NCI-H1105 treated with DMSO at 0.1 percent for 48 hours (cell line): Measurements from ENCODE around the gene PPP1R1C.

ENCODE experiments used
- DNase-seq: peaks from one replicate; lab custom pipeline; 2025; lab: John Stamatoyannopoulos, UW

The PPP1R1C gene

GRCh38 chr2:182064019-182064778 lies 78.5 kb downstream of the PPP1R1C start:
- DNase-seq, result no peak

GRCh38 chr2:182066400-182067087 lies 80.9 kb downstream of the PPP1R1C start:
- no peak for DNase-seq

- no peak for DNase-seq
Observed at GRCh38 chr2:182067393-182067792, 81.7 kb downstream of the PPP1R1C start.

GRCh38 chr2:182068811-182069210 lies 83.2 kb downstream of the PPP1R1C start:
- DNase-seq, result no peak

GRCh38 chr2:182069416-182069815 lies 83.8 kb downstream of the PPP1R1C start:
- DNase-seq, result no peak

GRCh38 chr2:182069908-182070307 lies 84.3 kb downstream of the PPP1R1C start:
- no peak for DNase-seq

- DNase-seq, result no peak
Observed at GRCh38 chr2:182070736-182071135, 85.1 kb downstream of the PPP1R1C start.

GRCh38 chr2:182072861-182073260 lies 87.2 kb downstream of the PPP1R1C start:
- DNase-seq, result no peak

GRCh38 chr2:182073613-182074012 lies 88.0 kb downstream of the PPP1R1C start:
- no peak for DNase-seq

- peak; percentile 13 for DNase-seq
Observed at GRCh38 chr2:182077023-182077422, 91.4 kb downstream of the PPP1R1C start.

- DNase-seq, result peak; percentile 96
Observed at GRCh38 chr2:182077448-182078142, 91.9 kb downstream of the PPP1R1C start.

GRCh38 chr2:182078988-182079602 lies 93.4 kb downstream of the PPP1R1C start:
- peak; percentile 87 for DNase-seq

- no peak for DNase-seq
Observed at GRCh38 chr2:182080493-182080892, 94.8 kb downstream of the PPP1R1C start.

- no peak for DNase-seq
Observed at GRCh38 chr2:182081602-182082260, 96.1 kb downstream of the PPP1R1C start.

GRCh38 chr2:182088681-182089320 lies 103.1 kb downstream of the PPP1R1C start:
- DNase-seq, result no peak

GRCh38 chr2:182090486-182090885 lies 104.8 kb downstream of the PPP1R1C start:
- DNase-seq, result no peak

GRCh38 chr2:182097571-182098164 lies 112.0 kb downstream of the PPP1R1C start:
- DNase-seq, result no peak

GRCh38 chr2:182098648-182099047 lies 113.0 kb downstream of the PPP1R1C start:
- no peak for DNase-seq

GRCh38 chr2:182101263-182101662 lies 115.6 kb downstream of the PPP1R1C start:
- DNase-seq, result no peak

GRCh38 chr2:182103526-182103925 lies 117.9 kb downstream of the PPP1R1C start:
- no peak for DNase-seq

GRCh38 chr2:182110347-182110746 lies 124.7 kb downstream of the PPP1R1C start:
- DNase-seq, result no peak
